Activated T-helper 1 cell treated with anti-CD3 and anti-CD28 coated beads, Interleukin-2, amount 50 U/mL, for 16 hours (primary cell): ENCODE results near the gene SDSL.

Experiments used
- DNase-seq, 2 donors: peaks; one replicate each; pipeline ENCODE4 v3.0.0-alpha.2; 2020; ENCODE audit warnings: low read depth in 1 of 2, low spot score in 1 of 2

SDSL gene

GRCh38 chr12:113479216-113479589 is 57.0 kb downstream of the SDSL start:
- no peak for DNase-seq

GRCh38 chr12:113479590-113480335 is 57.6 kb downstream of the SDSL start:
- DNase-seq = no peak

- no peak for DNase-seq
Observed at GRCh38 chr12:113480336-113480971, 58.3 kb downstream of the SDSL start.

- no peak for DNase-seq
Observed at GRCh38 chr12:113482334-113482733, 60.2 kb downstream of the SDSL start.

GRCh38 chr12:113485330-113485729 is 63.1 kb downstream of the SDSL start:
- DNase-seq = no peak

GRCh38 chr12:113486722-113487121 is 64.5 kb downstream of the SDSL start:
- DNase-seq = no peak
